Pancreas (tissue), 10 donors: Measurements from ENCODE around the gene SUCLG2. TPM values are rescaled to one million over a fixed set of nuclear protein-coding genes. Genes with fewer than 3 reads are reported as not detected.

ENCODE experiments used
- ATAC-seq, 4 donors: fragments of 200-7000 bp; cut with Tn5 transposase; one replicate each; pipeline versions ENCODE4 v1.8.0 to v1.9.1; 2020; ENCODE audit warnings: mild to moderate bottlenecking in 4 of 4, moderate library complexity in 4 of 4
- DNase-seq, 6 donors: peaks; one replicate each; pipeline ENCODE4 v3.0.0-alpha.2; 2020
- FAIRE-seq: peaks from 2 replicates; lab custom pipeline; 2012; peaks lifted over from hg19 to GRCh38; lab: Jason Lieb, UNC
- H3K27ac ChIP-seq, 4 donors: fragments of 200-600 bp; sonication (generic); 1 replicate in 3 of 4; 2 replicates in 1 of 4; pipeline versions ENCODE4 v1.5.0 to v1.8.0; 2020
- H3K27me3 ChIP-seq, 4 donors: fragments of 200-600 bp; one replicate each; pipeline ENCODE4 v1.8.0; 2021
- H3K36me3 ChIP-seq, 3 donors: fragments of 200-600 bp; sonication (generic) in 1 of 3; one replicate each; pipeline versions ENCODE4 v1.5.0 to v1.8.0; 2020 to 2021
- H3K4me1 ChIP-seq, 3 donors: fragments of 200-600 bp; one replicate each; pipeline ENCODE4 v1.8.0; 2021
- H3K4me3 ChIP-seq, 4 donors: fragments of 200-600 bp; sonication (generic) in 2 of 4; one replicate each; pipeline versions ENCODE4 v1.5.0 to v1.8.0; 2020 to 2021
- H3K9me3 ChIP-seq, 4 donors: fragments of 200-600 bp; one replicate each; pipeline ENCODE4 v1.8.0; 2021
- WGBS, 2 donors: extraction: QIAGEN DNeasy Blood & Tissue Kit; methylation state at CpG; one replicate each; pipeline ENCODE4 v1.1.7; 2013; 5-methylcytosine and 5-hydroxymethylcytosine counted together
- intact Hi-C, 3 donors: fragments of 100-400 bp; cut with DNase I; formaldehyde crosslinking; loops; one replicate each; pipeline versions ENCODE4 v1.11.1 to v1.14.2; 2022
- polyA plus RNA-seq, 2 donors: library from polyadenylated mRNA; stranded (reverse); fragments of 200-250 nt; gene quantifications; one replicate each; pipeline ENCODE4 v1.2.3, GENCODE V29; 2013
- total RNA-seq, 6 donors: library from RNA; stranded (reverse); fragmentation: NEBNext Ultra II Directional in 4 of 6; extraction: Animal tissue kit (Norgen Biotek cat#: 25700) in 4 of 6; gene quantifications; one replicate each; pipeline versions ENCODE4 v1.2.1 to v1.2.4, GENCODE V29; 2021 to 2023
- TF ChIP-seq, protein P1 (sequence below), 4 donors: fragments of 200-600 bp; sonication (generic) in 3 of 4; IDR thresholded peaks; one replicate each; pipeline versions ENCODE4 v1.5.0 to v1.8.0; 2021; ENCODE audit warnings: antibody characterized with exemption in 4 of 4
- donor health status: healthy with polysubstance abuse.
- donor health status: DM: no; HTN: no; CAD: no; lungs with moderate emphysema.
- donor health status: DM: no; HTN: no; CAD: no.
- donor health status: control.
- donor health status: control.
- donor health status: Bipolar disorder and iron deficiency.
- donor health status: DM: yes; HTN: yes; CAD: no.
- donor health status: DM: no; HTN: no; CAD: no.
- donor health status: DM: no; HTN: no; CAD: no.
- donor health status: DM: yes; HTN: yes; CAD: no.

Gene SUCLG2
- total and polyA plus RNA-seq, 8 donors, result 16.4 to 34.4 (median 28.9) TPM

DNA sequence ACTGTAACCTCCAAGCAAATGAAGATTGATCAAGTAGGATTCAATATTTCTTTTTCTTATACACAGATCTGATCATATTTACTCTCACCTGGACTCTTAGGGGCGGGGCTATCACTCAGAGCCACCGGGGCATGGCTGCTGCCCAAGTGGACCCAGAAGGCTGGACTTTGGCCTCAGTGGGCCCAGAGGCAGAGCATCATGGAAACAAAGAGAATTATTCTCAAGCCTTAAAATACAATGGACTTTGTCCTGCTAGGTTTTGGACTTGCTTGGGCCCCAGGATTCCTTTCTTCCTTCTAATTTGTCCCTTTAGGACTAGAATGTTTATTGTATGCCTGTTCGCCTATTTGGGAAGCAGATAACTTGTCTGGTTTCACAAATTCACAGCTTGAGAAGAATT, 85.1 kb downstream of the SUCLG2 start:
- H3K27me3 ChIP-seq, result no peaks in the 10 kb centered on the region
- 61 to 64% methylated on average over 3 of the region's 3 CpGs for WGBS, 2 donors
- H3K4me3 ChIP-seq, result no peak overlapping the region
- no peaks in the 10 kb centered on the region for H3K36me3 ChIP-seq
- no peak for FAIRE-seq
- TF ChIP-seq, protein P1, sequence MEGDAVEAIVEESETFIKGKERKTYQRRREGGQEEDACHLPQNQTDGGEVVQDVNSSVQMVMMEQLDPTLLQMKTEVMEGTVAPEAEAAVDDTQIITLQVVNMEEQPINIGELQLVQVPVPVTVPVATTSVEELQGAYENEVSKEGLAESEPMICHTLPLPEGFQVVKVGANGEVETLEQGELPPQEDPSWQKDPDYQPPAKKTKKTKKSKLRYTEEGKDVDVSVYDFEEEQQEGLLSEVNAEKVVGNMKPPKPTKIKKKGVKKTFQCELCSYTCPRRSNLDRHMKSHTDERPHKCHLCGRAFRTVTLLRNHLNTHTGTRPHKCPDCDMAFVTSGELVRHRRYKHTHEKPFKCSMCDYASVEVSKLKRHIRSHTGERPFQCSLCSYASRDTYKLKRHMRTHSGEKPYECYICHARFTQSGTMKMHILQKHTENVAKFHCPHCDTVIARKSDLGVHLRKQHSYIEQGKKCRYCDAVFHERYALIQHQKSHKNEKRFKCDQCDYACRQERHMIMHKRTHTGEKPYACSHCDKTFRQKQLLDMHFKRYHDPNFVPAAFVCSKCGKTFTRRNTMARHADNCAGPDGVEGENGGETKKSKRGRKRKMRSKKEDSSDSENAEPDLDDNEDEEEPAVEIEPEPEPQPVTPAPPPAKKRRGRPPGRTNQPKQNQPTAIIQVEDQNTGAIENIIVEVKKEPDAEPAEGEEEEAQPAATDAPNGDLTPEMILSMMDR (IDR thresholded peaks at IDR 0.05), result no peak
- H3K27ac ChIP-seq, result no peak overlapping the region
- ATAC-seq, result no peak
- intact Hi-C loops, result no loop called here
- H3K4me1 ChIP-seq, result no peaks in the 10 kb centered on the region
- no peak for DNase-seq
- H3K9me3 ChIP-seq, result no peaks in the 10 kb centered on the region

DNA sequence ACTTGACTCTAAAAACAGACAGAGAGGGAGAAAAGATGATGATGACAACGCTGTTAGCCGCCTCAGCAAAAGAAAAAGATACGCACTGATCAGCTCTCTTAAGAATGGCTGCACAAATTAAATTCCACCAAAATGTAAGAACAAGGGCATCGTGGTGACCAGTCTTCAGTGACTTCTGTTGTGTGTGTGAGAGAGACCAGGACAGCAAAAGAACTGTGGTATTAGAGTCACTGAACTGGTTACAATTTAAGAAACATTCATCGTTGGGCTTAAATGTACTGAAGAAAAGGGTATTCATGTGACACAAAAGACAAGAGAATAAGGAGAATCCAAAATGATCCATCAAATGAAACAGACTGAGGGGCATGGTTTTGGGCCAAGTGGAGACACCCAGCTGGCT, 86.5 kb downstream of the SUCLG2 start:
- ATAC-seq, result no peak
- no peak for DNase-seq

DNA sequence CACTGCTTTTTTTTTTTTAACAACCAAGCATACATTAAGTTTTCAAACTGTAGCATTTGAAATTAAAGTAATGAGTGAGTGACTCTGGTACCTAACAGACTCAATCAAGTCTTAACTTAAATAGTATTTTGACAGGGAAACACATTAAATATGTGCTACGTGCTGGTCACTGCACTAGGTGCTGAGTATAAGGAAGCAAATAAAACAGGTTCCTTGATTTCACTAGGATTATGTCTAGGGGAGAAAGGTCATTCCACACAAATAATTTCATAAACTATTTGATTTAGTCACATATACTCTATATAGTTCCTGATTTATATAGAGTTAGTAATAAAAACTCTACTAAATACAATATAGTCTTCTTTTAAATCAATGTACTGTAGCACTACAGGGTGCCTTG, 89.4 kb downstream of the SUCLG2 start:
- ATAC-seq (no peak), DNase-seq (no peak), FAIRE-seq (no peak)
- intact Hi-C loops, result no loop called here
- Histone ChIP-seq H3K27me3 (no peaks in the 10 kb centered on the region), H3K9me3 (no peaks in the 10 kb centered on the region), H3K4me3 (no peak overlapping the region), H3K4me1 (no peaks in the 10 kb centered on the region), H3K27ac (no peak overlapping the region), H3K36me3 (no peaks in the 10 kb centered on the region)
- 94 to 97% methylated on average over 1 of the region's 1 CpG for WGBS, 2 donors
- TF ChIP-seq, protein P1 (IDR thresholded peaks at IDR 0.05), result no peak

More for the DNA sequence above, 86.5 kb downstream of the SUCLG2 start:
- Histone ChIP-seq H3K4me1 (no peaks in the 10 kb centered on the region), H3K9me3 (no peaks in the 10 kb centered on the region), H3K4me3 (no peak overlapping the region), H3K27me3 (no peaks in the 10 kb centered on the region), H3K27ac (no peak overlapping the region), H3K36me3 (no peaks in the 10 kb centered on the region)
- no peak for FAIRE-seq
- TF ChIP-seq, protein P1 (IDR thresholded peaks at IDR 0.05), result no peak
- intact Hi-C loops, result no loop called here
- 78 to 90% methylated on average over 5 of the region's 5 CpGs for WGBS, 2 donors

DNA sequence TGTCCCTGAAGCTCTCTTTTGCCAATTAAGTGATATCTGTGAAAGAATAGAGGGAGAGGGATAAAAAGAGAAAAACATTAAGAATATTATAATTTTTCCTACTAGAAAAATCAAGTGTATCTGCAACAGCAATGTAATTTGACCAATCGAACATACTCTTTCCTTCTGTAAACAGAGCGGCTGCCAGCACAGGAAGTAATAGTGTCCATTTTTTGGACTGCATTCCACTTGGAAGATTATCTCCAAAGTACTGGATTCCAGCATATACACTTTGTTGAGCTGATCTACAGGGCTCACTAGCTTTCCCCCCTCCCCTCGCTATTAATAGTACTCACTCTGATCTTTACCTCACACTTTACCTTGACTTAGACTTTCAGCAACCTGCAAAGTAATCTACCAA, 90.4 kb downstream of the SUCLG2 start:
- 88% methylated on average over 3 of the region's 3 CpGs for WGBS, 2 donors
- FAIRE-seq (no peak), ATAC-seq (no peak), DNase-seq (no peak)
- H3K9me3 ChIP-seq, result no peaks in the 10 kb centered on the region
- H3K4me3 ChIP-seq, result no peak overlapping the region
- no peaks in the 10 kb centered on the region for H3K4me1 ChIP-seq
- no peak overlapping the region for H3K27ac ChIP-seq
- no peaks in the 10 kb centered on the region for H3K27me3 ChIP-seq
- TF ChIP-seq, protein P1 (IDR thresholded peaks at IDR 0.05), result no peak
- no peaks in the 10 kb centered on the region for H3K36me3 ChIP-seq
- intact Hi-C loops, result no loop called here

DNA sequence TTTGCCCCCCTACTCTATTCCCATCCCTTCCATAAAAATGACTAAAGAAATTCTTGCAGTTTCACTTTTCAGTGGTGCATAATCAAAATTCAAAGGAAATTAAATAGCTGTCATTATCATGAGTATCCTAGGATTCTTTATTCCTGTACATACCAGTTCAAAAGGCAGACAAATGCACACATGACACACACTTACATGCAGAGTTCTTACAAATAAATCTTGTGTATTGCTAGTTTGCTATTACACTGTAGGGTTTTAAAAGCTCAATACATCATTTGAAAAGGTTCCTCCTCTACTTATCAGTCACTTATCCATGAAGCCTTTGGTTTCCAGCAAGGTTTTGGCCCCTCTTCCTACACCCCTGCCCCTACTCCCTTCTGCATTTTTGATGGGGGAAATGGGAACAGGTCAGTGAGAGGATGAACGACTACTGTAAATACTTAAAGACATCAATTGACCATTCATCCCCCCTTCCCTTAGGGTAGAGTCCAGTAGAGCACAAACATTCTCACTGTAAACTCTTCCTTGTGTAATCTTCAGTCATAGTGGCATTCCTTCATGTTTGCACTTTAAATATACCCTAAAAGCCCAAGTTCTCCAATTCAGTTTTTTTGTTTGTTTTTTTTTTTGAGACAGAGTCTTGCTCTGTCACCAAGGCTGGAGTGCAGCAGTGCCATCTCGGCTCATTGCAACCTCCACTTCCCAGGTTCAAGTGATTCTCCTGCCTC, 92.6 kb downstream of the SUCLG2 start:
- WGBS, 2 donors, result 83 to 85% methylated on average over 2 of the region's 2 CpGs
- H3K4me3 ChIP-seq, result no peak overlapping the region
- no peak overlapping the region for H3K27ac ChIP-seq
- H3K4me1 ChIP-seq, result no peaks in the 10 kb centered on the region
- intact Hi-C loops, result no loop called here
- no peaks in the 10 kb centered on the region for H3K27me3 ChIP-seq
- TF ChIP-seq, protein P1 (IDR thresholded peaks at IDR 0.05), result no peak
- no peaks in the 10 kb centered on the region for H3K9me3 ChIP-seq
- no peak for DNase-seq
- no peak for ATAC-seq
- no peaks in the 10 kb centered on the region for H3K36me3 ChIP-seq
- FAIRE-seq, result no peak
